Limb (tissue), 2 donors: ENCODE data around the gene BCAR3.
"Not testable (repeated sequence)": the region's sequence is repeated elsewhere in the genome, so short reads cannot be mapped to it uniquely, and the experiment has no call there.

Source experiments
- DNase-seq, 2 donors: peaks; one replicate each; pipeline ENCODE4 v3.0.0-alpha.2; 2016; ENCODE audit errors: extremely low spot score in 2 of 2

BCAR3 gene

GRCh38 chr1:93598861-93599439, 82.7 kb downstream of the BCAR3 start:
- no peak for DNase-seq

GRCh38 chr1:93598396-93598795, 83.2 kb downstream of the BCAR3 start:
- DNase-seq: no peak

DNA sequence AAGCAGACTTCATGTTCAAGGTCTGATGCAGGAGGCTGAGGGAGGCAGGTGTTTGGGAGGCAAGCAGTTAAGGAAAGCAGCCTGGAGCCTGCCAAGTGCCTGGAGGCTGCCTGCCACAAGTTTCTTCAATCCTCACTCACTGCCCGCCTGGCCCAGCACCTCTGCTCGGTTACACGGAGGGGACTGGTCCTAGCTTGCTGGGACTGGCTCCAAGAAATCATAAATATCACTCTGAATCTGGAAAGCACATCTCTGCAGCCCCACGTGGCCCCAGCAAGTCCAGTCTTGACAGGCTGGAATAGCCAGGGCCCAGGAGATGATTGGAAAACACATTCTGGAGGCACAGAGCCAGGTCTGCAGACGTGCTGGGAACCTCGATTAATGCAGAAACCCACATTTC, 83.9 kb downstream of the BCAR3 start:
- peak; percentile 65 to 74 for DNase-seq

- DNase-seq: no peak
These were observed 85.1 kb downstream of the BCAR3 start for GRCh38 chr1:93596329-93597089.

DNA sequence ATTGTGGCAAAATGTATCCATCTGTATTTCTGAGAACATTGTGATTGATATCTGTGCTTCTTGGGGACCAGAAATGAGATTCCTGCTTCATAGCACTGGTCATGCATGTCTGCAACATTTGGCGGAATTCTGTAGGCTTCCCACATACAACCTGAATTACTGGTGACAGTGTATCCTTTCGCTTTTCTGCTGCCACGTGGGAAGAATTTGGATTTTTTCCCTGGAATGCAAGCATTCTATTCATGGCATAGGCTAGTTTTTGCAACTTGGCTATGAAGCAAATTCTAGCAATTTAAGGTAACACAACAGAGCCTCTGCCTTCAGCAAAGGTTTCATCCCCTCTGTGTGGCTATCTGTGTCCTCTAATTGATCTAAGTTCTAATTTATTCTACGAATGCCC, 85.9 kb downstream of the BCAR3 start:
- no peak for DNase-seq

DNA sequence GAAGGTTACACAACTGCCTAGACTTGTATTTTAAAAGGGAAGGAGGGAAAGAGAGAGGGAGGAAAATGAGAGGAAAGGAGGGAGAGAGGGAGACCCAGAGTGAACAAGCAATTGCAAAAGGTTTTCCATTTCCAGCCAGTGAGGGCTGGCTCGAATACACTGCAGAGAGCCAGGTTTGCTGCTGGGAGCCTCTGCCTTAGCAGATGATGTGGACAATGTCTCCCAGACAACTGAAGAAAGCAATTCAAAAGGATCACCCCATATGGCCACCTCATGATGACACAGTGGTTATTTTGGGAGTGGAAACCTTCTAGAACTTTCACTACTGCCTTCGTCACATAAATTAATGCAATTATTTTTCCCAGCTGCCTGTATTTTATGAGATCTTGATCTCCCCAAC, 86.4 kb downstream of the BCAR3 start:
- no peak for DNase-seq

DNA sequence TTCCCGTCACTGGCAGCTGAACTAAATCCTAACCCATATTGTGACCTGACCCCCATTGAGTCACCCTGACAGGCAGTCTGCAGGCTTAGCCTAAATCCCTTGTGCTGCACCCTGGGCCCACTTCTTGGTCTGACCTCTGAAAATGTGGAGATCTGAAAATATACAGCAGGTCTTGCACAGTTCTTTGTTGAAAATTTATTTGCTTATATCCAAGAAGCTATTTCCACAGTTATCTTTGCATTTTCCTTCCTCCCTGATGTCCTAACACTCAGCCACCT, 87.1 kb downstream of the BCAR3 start:
- DNase-seq: no peak

DNA sequence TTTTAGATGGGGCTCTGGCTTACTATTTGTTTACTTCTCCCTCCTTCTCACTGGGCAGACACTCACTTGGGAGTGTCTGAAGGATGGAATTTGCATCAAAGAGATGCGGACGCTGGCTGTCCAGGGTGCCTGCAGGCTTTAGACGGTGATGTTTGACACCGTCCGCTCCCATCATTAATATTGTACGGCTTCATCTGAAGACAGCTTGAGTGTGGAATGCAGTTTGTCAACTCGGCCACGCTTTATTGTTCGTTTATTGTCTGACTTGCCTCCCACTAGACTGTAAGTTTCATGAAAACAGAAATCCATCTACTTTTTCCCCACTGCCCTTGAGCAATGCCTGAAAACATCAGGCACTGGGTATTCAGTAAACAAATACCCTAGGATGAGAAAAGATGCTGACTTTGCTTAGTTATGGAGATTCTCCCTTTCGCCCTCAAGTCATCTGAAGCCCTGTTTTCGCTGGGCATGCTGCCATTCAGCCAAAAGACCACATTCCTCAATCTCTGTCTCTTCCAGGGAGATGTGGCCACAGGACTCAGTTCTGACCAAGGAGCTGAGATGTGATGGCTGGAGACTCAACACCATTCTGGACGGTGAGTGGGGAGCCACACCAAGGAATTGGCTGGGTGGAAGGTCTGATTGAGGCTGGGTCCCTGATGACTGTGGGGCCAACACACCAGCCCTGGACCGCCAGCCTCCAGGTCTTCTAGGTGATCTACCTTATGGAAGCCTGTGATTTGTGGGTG, 87.6 kb downstream of the BCAR3 start:
- no peak for DNase-seq

DNA sequence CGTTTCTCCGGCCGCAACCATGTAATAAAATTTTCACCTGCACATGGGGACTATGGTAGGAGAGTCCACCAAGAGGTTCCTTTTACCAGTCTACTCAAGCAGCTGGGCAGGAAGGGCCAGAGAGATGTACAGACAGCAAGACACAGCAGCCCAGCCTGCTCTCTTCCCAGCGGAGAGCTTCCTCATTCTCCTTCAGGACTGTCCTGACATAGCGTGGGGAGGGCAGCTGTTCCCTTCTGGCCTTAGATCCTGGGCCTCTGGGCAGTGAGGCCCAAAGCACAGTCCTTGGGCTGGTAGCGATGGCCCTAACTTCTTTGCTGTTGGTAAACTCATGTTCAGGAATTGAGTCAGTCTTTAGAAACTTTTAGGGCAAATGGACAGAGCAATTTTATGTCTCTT, 89.1 kb downstream of the BCAR3 start:
- no peak for DNase-seq

GRCh38 chr1:93591676-93592550, 89.7 kb downstream of the BCAR3 start:
- DNase-seq: peak; percentile 75 to 81

DNA sequence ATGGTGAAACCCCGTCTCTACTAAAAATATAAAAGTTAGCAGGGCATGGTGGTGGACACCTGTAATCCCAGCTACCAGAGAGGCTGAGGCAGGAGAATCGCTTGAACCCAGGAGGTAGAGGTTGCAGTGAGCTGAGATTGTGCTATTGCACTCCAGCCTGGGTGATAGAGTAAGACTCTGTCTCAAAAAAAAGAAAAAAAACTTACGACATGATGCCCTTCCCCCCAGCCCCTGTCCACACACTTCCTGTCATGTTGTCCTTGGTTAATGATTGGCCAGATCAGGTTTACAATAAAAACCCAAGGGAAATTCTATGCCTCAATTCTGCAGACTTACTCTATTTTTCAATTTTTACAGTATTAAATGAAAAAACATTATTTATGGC, 90.4 kb downstream of the BCAR3 start:
- not testable (repeated sequence) for DNase-seq

- DNase-seq: no peak
These were observed 92.7 kb downstream of the BCAR3 start for GRCh38 chr1:93588955-93589354.

DNA sequence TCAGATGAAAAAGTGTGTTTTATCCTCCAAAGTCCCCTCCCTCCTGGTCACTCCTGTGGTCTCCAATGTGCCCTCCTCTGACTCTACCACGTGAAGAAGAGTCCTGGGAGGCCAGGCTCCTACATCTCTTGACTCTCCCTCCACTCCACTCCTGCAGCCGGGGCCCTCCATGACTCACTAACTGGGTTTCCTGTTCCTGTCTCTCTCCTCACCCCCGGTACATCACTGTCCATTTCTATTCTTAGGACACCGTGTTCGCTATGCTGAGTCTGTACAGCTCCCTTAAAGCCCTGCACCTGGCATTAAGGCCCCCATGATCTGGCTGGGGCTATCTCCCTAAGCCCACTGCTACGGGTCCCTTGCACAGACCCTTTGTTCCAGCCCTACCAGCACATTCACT, 93.4 kb downstream of the BCAR3 start:
- no peak for DNase-seq

DNA sequence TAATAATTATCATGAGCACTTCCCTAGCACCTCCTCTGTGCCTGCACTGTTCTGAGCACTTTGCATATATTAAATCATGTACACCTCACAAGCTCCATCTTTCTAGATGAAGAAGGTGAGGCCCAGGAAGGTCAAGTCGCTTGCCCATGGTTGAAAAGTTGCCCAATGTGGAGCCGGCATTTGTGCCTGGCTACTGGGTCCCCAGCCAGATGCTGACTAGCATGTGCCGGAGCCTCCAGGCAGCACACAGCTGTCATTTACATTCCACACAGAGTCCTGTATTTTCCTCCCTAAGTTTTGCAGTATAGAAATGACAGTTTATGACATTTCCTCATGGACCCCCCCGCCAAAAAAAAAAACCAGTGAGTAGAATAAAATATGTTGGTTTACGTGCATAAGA, 94.3 kb downstream of the BCAR3 start:
- DNase-seq: no peak

GRCh38 chr1:93585059-93585966, 96.3 kb downstream of the BCAR3 start:
- no peak for DNase-seq

GRCh38 chr1:93584261-93585003, 97.2 kb downstream of the BCAR3 start:
- DNase-seq: no peak

DNA sequence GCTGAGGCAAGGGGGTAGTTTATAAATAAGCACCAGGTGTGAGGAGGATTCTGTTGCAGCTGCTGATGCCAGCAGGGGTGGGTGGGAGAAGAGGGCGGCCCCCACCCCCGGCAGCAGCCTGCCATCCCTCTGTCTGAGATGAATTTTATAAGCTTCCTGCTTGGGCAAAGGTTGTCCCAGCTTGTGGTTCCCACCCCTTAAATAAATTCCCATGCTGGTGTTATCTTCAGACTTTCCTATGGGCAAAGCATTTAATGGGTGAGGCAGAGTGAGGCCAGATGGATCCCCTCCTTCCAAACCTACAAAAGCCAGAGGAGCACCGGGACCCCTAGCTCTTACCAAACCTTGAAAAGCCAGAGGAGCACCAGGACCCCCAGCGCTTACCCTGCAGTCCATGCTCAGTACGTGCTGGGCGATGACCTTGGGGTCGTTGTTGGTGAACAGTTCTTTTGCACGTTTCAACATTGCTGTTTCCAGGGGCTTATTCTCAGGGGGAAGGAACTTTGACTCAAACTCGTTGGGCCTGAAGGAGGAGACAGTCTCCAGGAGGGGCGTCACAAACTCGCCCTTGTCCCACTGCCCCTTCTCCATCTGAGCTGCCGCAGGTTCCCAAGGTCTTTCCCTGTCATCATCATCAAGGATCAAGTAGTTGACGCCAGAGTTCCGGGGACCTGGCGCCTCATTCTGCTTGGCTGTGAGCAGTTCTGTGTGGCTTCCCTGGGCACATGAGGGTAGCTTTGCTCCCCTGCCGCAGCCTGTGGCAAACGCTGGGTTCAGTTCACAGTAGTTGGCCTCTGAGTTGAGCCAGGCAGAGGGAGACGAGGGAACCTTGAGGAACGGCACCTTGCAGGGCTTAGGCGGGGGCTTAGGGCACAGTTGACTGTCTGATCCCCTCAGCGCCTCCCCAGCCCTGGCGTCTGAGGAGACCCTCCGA, 99.5 kb downstream of the BCAR3 start:
- no peak for DNase-seq

- DNase-seq: no peak
These were observed 101.7 kb downstream of the BCAR3 start for GRCh38 chr1:93579891-93580290.
